OCI-LY1 (cell line): ENCODE measurements around the gene NDUFAF5.

Experiments
- H2AFZ ChIP-seq: fragments of 200-600 bp; sonication (generic), shearing (Covaris generic); 2 replicates; pipeline ENCODE4 v1.6.0; 2014; ENCODE audit warnings: antibody characterized with exemption, mild to moderate bottlenecking, low read length
- H3F3A ChIP-seq: fragments of 200-600 bp; sonication (generic), shearing (Covaris generic); 2 replicates; pipeline ENCODE4 v1.6.0; 2014; ENCODE audit warnings: mild to moderate bottlenecking, antibody characterized with exemption, low read length, moderate library complexity; ENCODE audit not compliant: insufficient read depth
- H3K27ac ChIP-seq: fragments of 200-600 bp; sonication (generic); 2 replicates; pipeline ENCODE4 v1.5.1; 2014; ENCODE audit warnings: low read length, mixed run types, mild to moderate bottlenecking, low read depth; ENCODE audit not compliant: poor library complexity, severe bottlenecking
- H3K27me3 ChIP-seq: fragments of 200-600 bp; sonication (generic); 2 replicates; pipeline ENCODE4 v1.6.0; 2014; ENCODE audit warnings: antibody characterized with exemption, mild to moderate bottlenecking, low read length, moderate library complexity; ENCODE audit not compliant: insufficient read depth
- H3K36me3 ChIP-seq: fragments of 200-600 bp; sonication (generic); 2 replicates; pipeline ENCODE4 v1.6.1; 2014; ENCODE audit warnings: mild to moderate bottlenecking, antibody characterized with exemption, low read length, moderate library complexity, mixed read lengths; ENCODE audit not compliant: insufficient read depth
- H3K4me1 ChIP-seq: fragments of 200-600 bp; sonication (generic); 2 replicates; pipeline ENCODE4 v1.5.1; 2014; ENCODE audit warnings: mild to moderate bottlenecking, low read length, moderate library complexity; ENCODE audit not compliant: insufficient read depth, severe bottlenecking
- H3K4me2 ChIP-seq: fragments of 200-600 bp; sonication (generic), shearing (Covaris generic); 2 replicates; pipeline ENCODE4 v1.6.1; 2014; ENCODE audit warnings: low read length
- H3K4me3 ChIP-seq: fragments of 200-600 bp; sonication (generic); 2 replicates; pipeline ENCODE4 v1.5.1; 2014; ENCODE audit warnings: low read length, low read depth, mild to moderate bottlenecking, mixed read lengths; ENCODE audit not compliant: poor library complexity, severe bottlenecking
- H3K79me2 ChIP-seq: fragments of 200-600 bp; shearing (Covaris generic); 2 replicates; pipeline ENCODE4 v1.6.1; 2016; ENCODE audit warnings: mixed run types, low read length, mixed read lengths; ENCODE audit not compliant: insufficient read depth
- H3K9ac ChIP-seq: fragments of 200-600 bp; sonication (generic), shearing (Covaris generic); 2 replicates; pipeline ENCODE4 v1.6.1; 2014; ENCODE audit warnings: mild to moderate bottlenecking, low read length, mixed read lengths
- H3K9me2 ChIP-seq: fragments of 200-600 bp; sonication (generic), shearing (Covaris generic); 2 replicates; pipeline ENCODE4 v1.6.1; 2014; ENCODE audit warnings: low read depth, mild to moderate bottlenecking, low read length, mixed read lengths
- H3K9me3 ChIP-seq: fragments of 200-600 bp; shearing (Covaris generic); 2 replicates; pipeline ENCODE4 v1.6.1; 2014; ENCODE audit warnings: low read length, mixed read lengths
- H4K20me1 ChIP-seq: fragments of 200-600 bp; sonication (generic), shearing (Covaris generic); 2 replicates; pipeline ENCODE4 v1.6.0; 2016; ENCODE audit warnings: mild to moderate bottlenecking, low read length; ENCODE audit not compliant: insufficient read depth
- EZH2 ChIP-seq: fragments of 200-600 bp; sonication (generic), shearing (Covaris generic); IDR thresholded peaks from 2 replicates; pipeline ENCODE4 v1.8.0; 2017; ENCODE audit warnings: borderline replicate concordance, mixed run types, mild to moderate bottlenecking, antibody characterized with exemption, low read length, moderate library complexity, mixed read lengths
- TF ChIP-seq, protein P1 (sequence below): fragments of 200-600 bp; sonication (generic), shearing (Covaris generic); IDR thresholded peaks from 2 replicates; pipeline ENCODE4 v1.5.1; 2017; ENCODE audit warnings: mild to moderate bottlenecking, antibody characterized with exemption, low read length, moderate library complexity, mixed read lengths

NDUFAF5 gene

DNA sequence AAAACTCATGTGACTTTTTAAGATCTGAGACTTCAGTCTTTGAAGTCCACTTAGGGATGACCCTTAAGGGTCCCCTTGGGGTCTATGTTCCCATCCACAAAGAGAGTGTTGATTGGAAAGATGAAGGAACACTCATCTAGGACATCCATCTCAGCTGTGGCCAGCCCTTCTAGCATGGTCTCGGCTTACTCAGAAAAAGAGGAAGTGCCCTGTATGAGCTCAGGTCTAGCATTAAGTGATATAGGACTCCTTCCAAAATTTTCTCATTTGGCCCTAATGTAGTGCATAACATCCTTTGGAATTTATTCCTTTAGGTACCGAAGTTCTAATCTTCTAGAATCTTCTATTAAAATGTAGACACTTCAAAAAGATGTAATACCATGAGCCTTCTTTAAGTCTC, 77.4 kb downstream of the NDUFAF5 start:
- no peak overlapping the region for H3K4me3 ChIP-seq
- H2AFZ ChIP-seq: no peak overlapping the region
- no peaks in the 10 kb centered on the region for H3K36me3 ChIP-seq
- no peaks in the 10 kb centered on the region for H3K9me2 ChIP-seq
- H3F3A ChIP-seq: no peaks in the 10 kb centered on the region
- H3K4me2 ChIP-seq: no peak overlapping the region
- H3K9me3 ChIP-seq: no peaks in the 10 kb centered on the region
- H3K79me2 ChIP-seq: no peaks in the 10 kb centered on the region
- no peak overlapping the region for H3K9ac ChIP-seq
- H3K27me3 ChIP-seq: no peaks in the 10 kb centered on the region
- no peak for TF ChIP-seq EZH2
- TF ChIP-seq, protein P1, sequence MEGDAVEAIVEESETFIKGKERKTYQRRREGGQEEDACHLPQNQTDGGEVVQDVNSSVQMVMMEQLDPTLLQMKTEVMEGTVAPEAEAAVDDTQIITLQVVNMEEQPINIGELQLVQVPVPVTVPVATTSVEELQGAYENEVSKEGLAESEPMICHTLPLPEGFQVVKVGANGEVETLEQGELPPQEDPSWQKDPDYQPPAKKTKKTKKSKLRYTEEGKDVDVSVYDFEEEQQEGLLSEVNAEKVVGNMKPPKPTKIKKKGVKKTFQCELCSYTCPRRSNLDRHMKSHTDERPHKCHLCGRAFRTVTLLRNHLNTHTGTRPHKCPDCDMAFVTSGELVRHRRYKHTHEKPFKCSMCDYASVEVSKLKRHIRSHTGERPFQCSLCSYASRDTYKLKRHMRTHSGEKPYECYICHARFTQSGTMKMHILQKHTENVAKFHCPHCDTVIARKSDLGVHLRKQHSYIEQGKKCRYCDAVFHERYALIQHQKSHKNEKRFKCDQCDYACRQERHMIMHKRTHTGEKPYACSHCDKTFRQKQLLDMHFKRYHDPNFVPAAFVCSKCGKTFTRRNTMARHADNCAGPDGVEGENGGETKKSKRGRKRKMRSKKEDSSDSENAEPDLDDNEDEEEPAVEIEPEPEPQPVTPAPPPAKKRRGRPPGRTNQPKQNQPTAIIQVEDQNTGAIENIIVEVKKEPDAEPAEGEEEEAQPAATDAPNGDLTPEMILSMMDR: no peak
- no peaks in the 10 kb centered on the region for H4K20me1 ChIP-seq
- no peaks in the 10 kb centered on the region for H3K4me1 ChIP-seq
- no peak overlapping the region for H3K27ac ChIP-seq

DNA sequence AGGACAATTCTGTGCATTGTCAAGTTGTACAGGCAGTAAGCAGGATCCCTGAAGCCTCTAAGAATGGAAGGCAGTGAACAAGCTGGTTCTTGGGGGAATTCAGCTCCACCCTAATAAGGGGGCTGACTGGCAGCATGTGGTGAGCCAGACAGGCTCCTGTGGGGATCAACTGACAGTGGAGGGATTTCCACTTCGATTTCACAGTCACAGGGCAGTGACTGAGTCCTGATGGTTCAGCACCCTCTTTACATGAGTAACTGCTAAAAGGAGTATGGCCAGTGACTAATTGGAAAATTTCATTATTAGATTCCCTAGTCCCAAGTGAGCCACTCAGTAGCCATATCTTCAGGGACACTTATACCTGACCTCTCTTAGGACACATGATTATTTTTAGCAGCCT, 78.4 kb downstream of the NDUFAF5 start:
- Histone ChIP-seq H3K9ac (no peak overlapping the region), H3K27me3 (no peaks in the 10 kb centered on the region), H3K4me1 (no peaks in the 10 kb centered on the region)

DNA sequence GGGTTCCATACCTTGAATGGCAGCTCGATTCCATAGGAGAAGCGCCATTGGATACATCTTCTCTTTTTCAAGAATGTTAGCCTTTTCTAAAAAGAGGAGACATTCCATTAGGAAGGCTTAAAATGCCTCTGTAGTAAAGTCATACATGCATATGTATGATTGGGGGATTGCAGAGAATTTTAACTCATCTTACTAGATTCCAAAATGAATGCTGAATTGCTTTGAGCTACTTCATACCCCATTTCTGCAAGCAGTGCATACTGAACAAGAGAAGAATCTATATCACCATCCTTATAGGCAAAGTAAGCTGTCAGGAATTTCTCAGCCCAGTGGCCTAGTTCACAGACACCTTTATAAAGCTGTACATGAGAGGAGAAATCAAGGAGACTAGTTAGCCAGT, 80.3 kb downstream of the NDUFAF5 start:
- TF ChIP-seq, protein P1: no peak
- no peak for TF ChIP-seq EZH2
- H2AFZ ChIP-seq: no peak overlapping the region
- no peaks in the 10 kb centered on the region for H3K9me2 ChIP-seq
- H3K4me2 ChIP-seq: no peak overlapping the region
- H3K27me3 ChIP-seq: no peaks in the 10 kb centered on the region
- no peak overlapping the region for H3K27ac ChIP-seq
- no peaks in the 10 kb centered on the region for H3K9me3 ChIP-seq
- no peak overlapping the region for H3K4me3 ChIP-seq
- no peaks in the 10 kb centered on the region for H3K79me2 ChIP-seq
- H3K9ac ChIP-seq: no peak overlapping the region
- no peaks in the 10 kb centered on the region for H3F3A ChIP-seq
- no peaks in the 10 kb centered on the region for H3K4me1 ChIP-seq
- H3K36me3 ChIP-seq: no peaks in the 10 kb centered on the region
- no peaks in the 10 kb centered on the region for H4K20me1 ChIP-seq

More for the DNA sequence above, 78.4 kb downstream of the NDUFAF5 start:
- no peak overlapping the region for H3K4me3 ChIP-seq
- H3F3A ChIP-seq: no peaks in the 10 kb centered on the region
- TF ChIP-seq EZH2: no peak
- TF ChIP-seq, protein P1: no peak
- H3K9me3 ChIP-seq: no peaks in the 10 kb centered on the region
- H3K36me3 ChIP-seq: no peaks in the 10 kb centered on the region
- H2AFZ ChIP-seq: no peak overlapping the region
- no peaks in the 10 kb centered on the region for H4K20me1 ChIP-seq
- H3K27ac ChIP-seq: no peak overlapping the region
- H3K9me2 ChIP-seq: no peaks in the 10 kb centered on the region
- H3K4me2 ChIP-seq: no peak overlapping the region
- no peaks in the 10 kb centered on the region for H3K79me2 ChIP-seq
